ENCODE measurements around the gene PAPPA.

Gene PAPPA

DNA sequence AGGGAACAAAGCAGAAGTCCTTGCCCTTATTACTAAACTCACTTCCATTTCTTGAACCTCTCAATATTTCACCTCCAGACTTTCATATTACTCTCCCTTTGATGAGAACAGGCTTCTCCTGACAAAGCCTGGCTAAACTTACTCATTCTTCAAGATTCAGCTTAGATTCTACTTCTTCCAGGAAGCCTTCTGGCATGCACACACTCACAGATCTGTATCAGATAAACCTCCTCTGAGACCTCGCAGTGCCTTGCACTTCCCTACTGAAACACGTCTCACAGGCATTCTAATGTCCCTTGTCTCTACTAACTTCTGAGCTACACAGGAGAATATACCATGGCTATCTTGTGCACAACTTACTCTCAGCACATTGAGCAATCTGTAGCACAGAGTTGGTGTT, 16.6 kb upstream of the PAPPA start:
- DNase-seq (ENCODE audit: low read depth, low spot score), result no peak
- no peak overlapping the region for H3K4me3 ChIP-seq (ENCODE audit: low read length)
- no peaks in the 10 kb centered on the region for H3K4me1 ChIP-seq (ENCODE audit: control insufficient read depth, insufficient read depth, low read length)
- WGBS (ENCODE audit: insufficient coverage, insufficient read length), result no CpG with 5 or more reads among the region's 2 CpGs
- H3K9me3 ChIP-seq (ENCODE audit: control insufficient read depth, insufficient read depth, low read length), result no peaks in the 10 kb centered on the region
- H3K27me3 ChIP-seq (ENCODE audit: control insufficient read depth, insufficient read depth, low read length), result no peaks in the 10 kb centered on the region
- H3K27ac ChIP-seq (ENCODE audit: low read length), result no peak overlapping the region
- H3K36me3 ChIP-seq (ENCODE audit: control insufficient read depth, insufficient read depth, low read length), result no peaks in the 10 kb centered on the region

GRCh38 chr9:116137581-116137980, 16.0 kb upstream of the PAPPA start:
- Histone ChIP-seq H3K4me1 (ENCODE audit: control insufficient read depth, insufficient read depth, low read length) (no peaks in the 10 kb centered on the region; the same call in 1 of the 2 replicates), H3K27me3 (ENCODE audit: control insufficient read depth, insufficient read depth, low read length) (no peaks in the 10 kb centered on the region), H3K4me3 (ENCODE audit: low read length) (no peak overlapping the region), H3K36me3 (ENCODE audit: control insufficient read depth, insufficient read depth, low read length) (no peaks in the 10 kb centered on the region), H3K27ac (ENCODE audit: low read length) (no peak overlapping the region), H3K9me3 (ENCODE audit: control insufficient read depth, insufficient read depth, low read length) (no peaks in the 10 kb centered on the region)
- no peak for DNase-seq (ENCODE audit: low read depth, low spot score)
- no CpG with 5 or more reads among the region's 5 CpGs for WGBS (ENCODE audit: insufficient coverage, insufficient read length)

DNA sequence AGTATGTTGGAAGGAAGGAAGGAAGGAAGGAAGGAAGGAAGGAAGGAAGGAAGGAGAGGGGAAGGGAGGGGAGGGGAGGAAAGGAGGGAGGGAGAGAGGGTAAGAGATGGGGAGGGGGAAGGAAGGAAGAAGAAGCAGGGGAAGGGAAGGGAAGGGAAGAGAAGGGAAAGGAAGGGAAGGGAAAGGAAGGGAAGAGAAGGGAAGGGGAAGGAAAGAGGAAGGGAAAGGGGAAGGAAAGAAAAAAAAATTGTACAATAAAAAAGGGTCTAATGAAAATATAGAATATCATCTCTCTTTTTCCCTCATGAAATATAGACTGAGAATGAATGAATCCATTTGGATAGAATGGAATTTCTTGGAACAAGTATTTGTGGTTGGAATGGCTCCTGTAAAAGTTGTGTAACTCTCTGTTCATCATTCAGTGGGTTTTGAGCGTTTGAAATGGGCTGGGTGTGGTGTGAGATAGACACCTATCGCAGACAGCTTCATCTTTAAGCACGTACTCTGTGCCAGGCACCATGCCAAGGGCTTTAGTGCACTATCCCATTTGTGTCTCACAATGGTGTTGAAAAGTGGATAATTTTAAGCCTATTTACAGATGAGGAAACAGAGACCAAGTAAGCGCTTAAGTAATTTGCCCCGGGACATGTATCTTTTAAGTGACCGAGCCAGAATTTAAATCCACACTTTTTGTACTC, 11.6 kb upstream of the PAPPA start:
- WGBS (ENCODE audit: insufficient coverage, insufficient read length), result no CpG with 5 or more reads among the region's 6 CpGs
- no peaks in the 10 kb centered on the region for H3K27me3 ChIP-seq (ENCODE audit: control insufficient read depth, insufficient read depth, low read length)
- no peak overlapping the region for H3K4me3 ChIP-seq (ENCODE audit: low read length)
- DNase-seq (ENCODE audit: low read depth, low spot score), result no peak
- no peaks in the 10 kb centered on the region; the same call in 1 of the 2 replicates for H3K4me1 ChIP-seq (ENCODE audit: control insufficient read depth, insufficient read depth, low read length)
- no peak overlapping the region for H3K27ac ChIP-seq (ENCODE audit: low read length)
- no peaks in the 10 kb centered on the region for H3K36me3 ChIP-seq (ENCODE audit: control insufficient read depth, insufficient read depth, low read length)
- H3K9me3 ChIP-seq (ENCODE audit: control insufficient read depth, insufficient read depth, low read length), result no peaks in the 10 kb centered on the region

- Histone ChIP-seq H3K27me3 (ENCODE audit: control insufficient read depth, insufficient read depth, low read length) (no peaks in the 10 kb centered on the region), H3K27ac (ENCODE audit: low read length) (no peak overlapping the region), H3K9me3 (ENCODE audit: control insufficient read depth, insufficient read depth, low read length) (no peaks in the 10 kb centered on the region), H3K4me3 (ENCODE audit: low read length) (no peak overlapping the region), H3K4me1 (ENCODE audit: control insufficient read depth, insufficient read depth, low read length) (no peaks in the 10 kb centered on the region; the same call in 1 of the 2 replicates), H3K36me3 (ENCODE audit: control insufficient read depth, insufficient read depth, low read length) (no peaks in the 10 kb centered on the region)
- DNase-seq (ENCODE audit: low read depth, low spot score), result no peak
- WGBS (ENCODE audit: insufficient coverage, insufficient read length), result no CpG with 5 or more reads among the region's 5 CpGs
Measured at GRCh38 chr9:116142706-116143492, 10.7 kb upstream of the PAPPA start.

GRCh38 chr9:116144038-116144437, 9.6 kb upstream of the PAPPA start:
- no peak for DNase-seq (ENCODE audit: low read depth, low spot score)
- Histone ChIP-seq H3K27me3 (ENCODE audit: control insufficient read depth, insufficient read depth, low read length) (no peaks in the 10 kb centered on the region), H3K9me3 (ENCODE audit: control insufficient read depth, insufficient read depth, low read length) (no peaks in the 10 kb centered on the region), H3K27ac (ENCODE audit: low read length) (no peak overlapping the region), H3K4me3 (ENCODE audit: low read length) (no peak overlapping the region), H3K36me3 (ENCODE audit: control insufficient read depth, insufficient read depth, low read length) (no peaks in the 10 kb centered on the region), H3K4me1 (ENCODE audit: control insufficient read depth, insufficient read depth, low read length) (no peaks in the 10 kb centered on the region; the same call in 1 of the 2 replicates)
- WGBS (ENCODE audit: insufficient coverage, insufficient read length), result no CpG with 5 or more reads among the region's 5 CpGs

DNA sequence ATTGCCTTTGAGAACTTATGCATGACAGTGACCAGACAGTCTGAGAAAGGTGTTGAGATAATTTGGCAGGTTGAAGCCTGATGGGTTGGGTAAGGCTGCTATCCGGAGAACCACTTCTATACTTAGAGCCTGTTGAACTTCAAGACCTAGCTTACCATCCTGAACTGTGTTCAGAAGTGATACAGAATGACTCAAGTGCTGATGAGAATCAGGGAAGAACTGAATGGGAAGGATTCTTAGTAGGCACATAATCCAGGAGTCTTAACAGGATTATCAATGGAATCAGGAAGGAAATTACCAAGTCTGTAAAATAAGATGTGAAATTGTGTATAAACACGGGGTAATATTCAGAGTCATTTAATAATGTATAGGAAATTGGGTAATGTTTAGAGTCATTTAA, 9.0 kb upstream of the PAPPA start:
- Histone ChIP-seq H3K36me3 (ENCODE audit: control insufficient read depth, insufficient read depth, low read length) (no peaks in the 10 kb centered on the region), H3K9me3 (ENCODE audit: control insufficient read depth, insufficient read depth, low read length) (no peaks in the 10 kb centered on the region), H3K4me1 (ENCODE audit: control insufficient read depth, insufficient read depth, low read length) (no peaks in the 10 kb centered on the region; the same call in 1 of the 2 replicates), H3K4me3 (ENCODE audit: low read length) (no peak overlapping the region), H3K27ac (ENCODE audit: low read length) (no peak overlapping the region), H3K27me3 (ENCODE audit: control insufficient read depth, insufficient read depth, low read length) (no peaks in the 10 kb centered on the region)
- WGBS (ENCODE audit: insufficient coverage, insufficient read length), result 100% methylated on average over 1 of the region's 2 CpGs
- no peak for DNase-seq (ENCODE audit: low read depth, low spot score)

- no peaks in the 10 kb centered on the region for H3K9me3 ChIP-seq (ENCODE audit: control insufficient read depth, insufficient read depth, low read length)
- no peak overlapping the region for H3K27ac ChIP-seq (ENCODE audit: low read length)
- no peak for DNase-seq (ENCODE audit: low read depth, low spot score)
- H3K4me1 ChIP-seq (ENCODE audit: control insufficient read depth, insufficient read depth, low read length), result no peaks in the 10 kb centered on the region; the same call in 1 of the 2 replicates
- H3K4me3 ChIP-seq (ENCODE audit: low read length), result no peak overlapping the region
- no peaks in the 10 kb centered on the region for H3K27me3 ChIP-seq (ENCODE audit: control insufficient read depth, insufficient read depth, low read length)
- no peaks in the 10 kb centered on the region for H3K36me3 ChIP-seq (ENCODE audit: control insufficient read depth, insufficient read depth, low read length)
Measured at GRCh38 chr9:116145036-116145435, 8.6 kb upstream of the PAPPA start.

DNA sequence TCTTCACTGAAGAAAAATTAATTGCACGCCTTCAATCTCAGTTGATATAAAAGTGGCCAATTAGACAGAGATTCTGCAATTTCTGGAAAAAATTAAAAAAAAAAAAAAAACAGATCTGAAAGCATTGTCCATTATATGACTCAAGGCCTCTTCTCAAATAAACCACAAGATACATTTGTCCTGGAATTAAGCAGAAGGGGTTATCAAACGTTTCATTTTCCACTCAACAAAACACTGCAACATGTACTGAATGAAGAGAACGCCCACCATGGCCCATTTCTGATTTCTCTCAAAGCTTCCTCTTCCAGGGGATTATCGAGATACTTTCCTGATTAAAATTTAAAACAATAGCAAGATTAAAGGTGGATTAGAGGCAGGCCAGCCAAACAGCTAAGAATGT, 5.8 kb upstream of the PAPPA start:
- Histone ChIP-seq H3K4me1 (ENCODE audit: control insufficient read depth, insufficient read depth, low read length) (no peaks in the 10 kb centered on the region; the same call in 1 of the 2 replicates), H3K4me3 (ENCODE audit: low read length) (no peak overlapping the region)

DNA sequence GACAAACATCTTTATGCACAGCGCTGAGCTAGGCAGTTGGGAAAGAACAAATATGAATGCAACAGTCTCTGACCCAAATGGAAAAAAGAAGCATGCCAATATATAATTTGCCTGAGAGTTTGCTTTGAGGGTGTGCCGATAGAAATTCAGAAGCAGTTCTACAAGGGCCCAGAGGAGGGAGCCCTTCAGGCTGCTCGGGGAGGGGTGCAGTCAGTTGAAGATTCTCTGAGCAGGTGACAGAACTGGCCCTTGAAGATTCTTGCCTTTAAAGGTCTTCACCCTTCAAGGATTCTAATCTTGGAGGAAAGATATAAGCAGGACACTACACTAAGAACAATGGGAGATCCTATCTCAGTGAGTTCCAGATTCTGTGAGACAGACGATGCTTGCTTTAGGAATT, 3.7 kb upstream of the PAPPA start:
- no peaks in the 10 kb centered on the region for H3K36me3 ChIP-seq (ENCODE audit: control insufficient read depth, insufficient read depth, low read length)
- H3K27ac ChIP-seq (ENCODE audit: low read length), result no peak overlapping the region
- WGBS (ENCODE audit: insufficient coverage, insufficient read length), result no CpG with 5 or more reads among the region's 4 CpGs
- H3K9me3 ChIP-seq (ENCODE audit: control insufficient read depth, insufficient read depth, low read length), result no peaks in the 10 kb centered on the region
- H3K27me3 ChIP-seq (ENCODE audit: control insufficient read depth, insufficient read depth, low read length), result peaks cover 3% of the 10 kb centered on the region; the same call in 1 of the 2 replicates
- no peak for DNase-seq (ENCODE audit: low read depth, low spot score)
- H3K4me1 ChIP-seq (ENCODE audit: control insufficient read depth, insufficient read depth, low read length), result no peaks in the 10 kb centered on the region; the same call in 1 of the 2 replicates
- H3K4me3 ChIP-seq (ENCODE audit: low read length), result no peak overlapping the region

More for the DNA sequence above, 5.8 kb upstream of the PAPPA start:
- WGBS (ENCODE audit: insufficient coverage, insufficient read length), result no CpG with 5 or more reads among the region's 4 CpGs
- no peak for DNase-seq (ENCODE audit: low read depth, low spot score)
- H3K9me3 ChIP-seq (ENCODE audit: control insufficient read depth, insufficient read depth, low read length), result no peaks in the 10 kb centered on the region
- H3K27me3 ChIP-seq (ENCODE audit: control insufficient read depth, insufficient read depth, low read length), result no peaks in the 10 kb centered on the region
- H3K36me3 ChIP-seq (ENCODE audit: control insufficient read depth, insufficient read depth, low read length), result no peaks in the 10 kb centered on the region
- H3K27ac ChIP-seq (ENCODE audit: low read length), result no peak overlapping the region

GRCh38 chr9:116151199-116151598, 2.4 kb upstream of the PAPPA start:
- no CpG with 5 or more reads among the region's 4 CpGs for WGBS (ENCODE audit: insufficient coverage, insufficient read length)
- H3K27me3 ChIP-seq (ENCODE audit: control insufficient read depth, insufficient read depth, low read length), result peaks cover 15% of the 10 kb centered on the region
- no peak overlapping the region for H3K27ac ChIP-seq (ENCODE audit: low read length)
- no peaks in the 10 kb centered on the region for H3K36me3 ChIP-seq (ENCODE audit: control insufficient read depth, insufficient read depth, low read length)
- DNase-seq (ENCODE audit: low read depth, low spot score), result no peak
- H3K4me3 ChIP-seq (ENCODE audit: low read length), result no peak overlapping the region
- H3K4me1 ChIP-seq (ENCODE audit: control insufficient read depth, insufficient read depth, low read length), result no peaks in the 10 kb centered on the region; the same call in 1 of the 2 replicates
- H3K9me3 ChIP-seq (ENCODE audit: control insufficient read depth, insufficient read depth, low read length), result no peaks in the 10 kb centered on the region

Data from iPS DF 6.9 (cell line).